Activated naive CD4-positive, alpha-beta T cell treated with Interleukin-2 at 50 U/mL for 16 hours (primary cell): Measurements from ENCODE around the gene MAP3K7CL.

Experiments used
- DNase-seq: peaks from one replicate; pipeline ENCODE4 v3.0.0-alpha.2; 2020

The MAP3K7CL gene

GRCh38 chr21:29201186-29201585 is 70.7 kb downstream of the MAP3K7CL start:
- no peak for DNase-seq

GRCh38 chr21:29205009-29205408 is 74.6 kb downstream of the MAP3K7CL start:
- no peak for DNase-seq

- DNase-seq = no peak
Observed at GRCh38 chr21:29205988-29206387, 75.5 kb downstream of the MAP3K7CL start.

- DNase-seq = no peak
Observed at GRCh38 chr21:29206445-29206844, 76.0 kb downstream of the MAP3K7CL start.

GRCh38 chr21:29207201-29207600 is 76.8 kb downstream of the MAP3K7CL start:
- DNase-seq = no peak

- no peak for DNase-seq
Observed at GRCh38 chr21:29208044-29208681, 77.7 kb downstream of the MAP3K7CL start.

GRCh38 chr21:29208682-29209059 is 78.2 kb downstream of the MAP3K7CL start:
- DNase-seq = no peak

- DNase-seq = no peak
Observed at GRCh38 chr21:29209696-29210095, 79.3 kb downstream of the MAP3K7CL start.

- DNase-seq = no peak
Observed at GRCh38 chr21:29211205-29211604, 80.8 kb downstream of the MAP3K7CL start.

GRCh38 chr21:29212446-29212845 is 82.0 kb downstream of the MAP3K7CL start:
- DNase-seq = no peak

GRCh38 chr21:29213513-29214385 is 83.3 kb downstream of the MAP3K7CL start:
- DNase-seq = no peak

GRCh38 chr21:29215709-29216108 is 85.3 kb downstream of the MAP3K7CL start:
- DNase-seq = no peak

GRCh38 chr21:29217818-29218291 is 87.4 kb downstream of the MAP3K7CL start:
- DNase-seq = no peak

GRCh38 chr21:29218749-29219148 is 88.3 kb downstream of the MAP3K7CL start:
- DNase-seq = no peak

GRCh38 chr21:29219165-29219770 is 88.8 kb downstream of the MAP3K7CL start:
- no peak for DNase-seq

GRCh38 chr21:29221253-29221744 is 90.9 kb downstream of the MAP3K7CL start:
- DNase-seq = no peak

- DNase-seq = no peak
Observed at GRCh38 chr21:29224006-29224405, 93.6 kb downstream of the MAP3K7CL start.
